ENCODE measurements around the gene PPP4R3C.
"Not testable (repeated sequence)": the region's sequence is repeated elsewhere in the genome, so short reads cannot be mapped to it uniquely, and the experiment has no call there.

Gene PPP4R3C

DNA sequence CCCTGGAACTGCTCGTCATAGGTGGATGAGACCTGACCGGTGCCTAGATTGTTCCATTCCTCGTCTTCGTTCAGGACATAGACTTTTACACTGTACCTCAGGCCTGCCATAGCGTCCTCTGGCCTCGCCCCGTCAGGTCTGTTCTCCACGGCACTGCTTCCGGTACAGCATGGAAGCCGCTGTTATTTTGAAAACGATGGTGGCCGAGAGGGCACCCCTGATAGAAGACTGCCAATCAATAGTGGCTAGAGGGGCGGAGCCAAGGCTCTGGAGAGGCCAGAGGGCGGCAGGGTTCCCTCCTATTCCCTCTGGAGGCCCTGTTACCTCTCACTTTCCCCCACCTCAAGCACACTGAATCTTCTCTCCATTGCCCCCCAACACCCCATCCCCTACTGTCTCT, at the start of gene PPP4R3C:
Gene PPP4R3C, minus strand, starts transcription at position 155 of the 400 bp plus-strand sequence. Its CDS starts 45 bp downstream, at position 110.
- no peak for DNase-seq

GRCh38 chrX:27491397-27491796, 28.3 kb upstream of the PPP4R3C start:
- no peak for DNase-seq

DNA sequence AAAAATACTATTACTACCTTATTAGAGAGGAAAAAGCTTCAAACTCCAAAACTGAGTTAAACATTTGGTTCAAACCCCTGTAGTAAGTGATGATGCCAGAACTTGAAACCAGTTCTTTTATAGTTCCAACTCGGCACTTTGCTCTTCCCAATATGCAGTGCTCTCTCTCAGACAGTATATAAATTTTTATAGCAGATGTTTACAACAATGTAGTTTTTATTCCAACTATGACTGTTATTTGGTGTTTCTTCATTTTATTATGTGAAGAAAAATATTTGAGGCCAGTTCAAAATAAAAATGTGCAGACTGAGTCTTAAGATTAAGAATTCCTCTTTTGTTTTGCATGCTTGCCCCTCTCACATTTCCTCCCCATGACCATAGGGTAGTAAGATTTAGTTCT, 2.9 kb upstream of the PPP4R3C start:
- DNase-seq: no peak

- DNase-seq: no peak
Measured at GRCh38 chrX:27465036-27465435, 1.9 kb upstream of the PPP4R3C start.

- not testable (repeated sequence) for DNase-seq
Measured at GRCh38 chrX:27459129-27459528, 4.0 kb downstream of the PPP4R3C start.

DNA sequence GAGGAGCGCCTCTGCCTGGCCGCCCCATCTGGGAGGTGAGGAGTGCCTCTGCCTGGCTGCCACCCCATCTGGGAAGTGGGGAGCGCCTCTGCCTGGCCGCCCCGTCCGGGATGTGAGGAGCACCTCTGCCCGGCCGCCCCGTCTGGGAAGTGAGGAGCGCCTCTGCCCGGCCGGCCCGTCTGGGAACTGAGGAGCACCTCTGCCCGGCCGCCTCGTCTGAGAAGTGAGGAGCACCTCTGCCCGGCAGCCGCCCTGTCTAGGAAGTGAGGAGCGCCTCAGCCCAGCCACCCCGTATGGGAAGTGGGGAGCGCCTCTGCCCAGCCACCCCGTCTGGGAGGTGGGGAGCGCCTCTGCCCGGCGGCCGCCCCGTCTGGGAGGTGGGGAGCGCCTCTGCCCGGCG, 4.6 kb downstream of the PPP4R3C start:
- DNase-seq: not testable (repeated sequence)

- DNase-seq: no peak
Measured at GRCh38 chrX:27451324-27451723, 11.8 kb downstream of the PPP4R3C start.

DNA sequence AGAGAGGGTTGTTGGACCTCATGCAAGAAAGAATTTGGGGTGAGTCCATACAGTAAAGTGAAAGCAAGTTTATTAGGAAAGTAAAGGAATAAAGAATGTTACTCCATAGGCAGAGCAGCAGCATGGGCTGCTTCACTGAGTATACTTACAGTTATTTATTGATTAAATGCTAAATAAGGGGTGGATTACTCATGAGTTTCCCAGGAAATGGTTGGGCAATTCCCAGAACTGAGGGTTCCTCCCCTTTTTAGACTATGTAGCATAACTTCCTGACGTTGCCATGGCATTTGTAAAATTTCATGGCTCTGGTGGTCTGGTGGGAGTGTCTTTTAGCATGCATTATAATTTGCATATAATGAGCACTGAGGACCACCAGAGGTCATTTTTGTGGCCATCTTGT, 16.7 kb downstream of the PPP4R3C start:
- DNase-seq: no peak

- no peak for DNase-seq
Measured at GRCh38 chrX:27445438-27445837, 17.7 kb downstream of the PPP4R3C start.

DNA sequence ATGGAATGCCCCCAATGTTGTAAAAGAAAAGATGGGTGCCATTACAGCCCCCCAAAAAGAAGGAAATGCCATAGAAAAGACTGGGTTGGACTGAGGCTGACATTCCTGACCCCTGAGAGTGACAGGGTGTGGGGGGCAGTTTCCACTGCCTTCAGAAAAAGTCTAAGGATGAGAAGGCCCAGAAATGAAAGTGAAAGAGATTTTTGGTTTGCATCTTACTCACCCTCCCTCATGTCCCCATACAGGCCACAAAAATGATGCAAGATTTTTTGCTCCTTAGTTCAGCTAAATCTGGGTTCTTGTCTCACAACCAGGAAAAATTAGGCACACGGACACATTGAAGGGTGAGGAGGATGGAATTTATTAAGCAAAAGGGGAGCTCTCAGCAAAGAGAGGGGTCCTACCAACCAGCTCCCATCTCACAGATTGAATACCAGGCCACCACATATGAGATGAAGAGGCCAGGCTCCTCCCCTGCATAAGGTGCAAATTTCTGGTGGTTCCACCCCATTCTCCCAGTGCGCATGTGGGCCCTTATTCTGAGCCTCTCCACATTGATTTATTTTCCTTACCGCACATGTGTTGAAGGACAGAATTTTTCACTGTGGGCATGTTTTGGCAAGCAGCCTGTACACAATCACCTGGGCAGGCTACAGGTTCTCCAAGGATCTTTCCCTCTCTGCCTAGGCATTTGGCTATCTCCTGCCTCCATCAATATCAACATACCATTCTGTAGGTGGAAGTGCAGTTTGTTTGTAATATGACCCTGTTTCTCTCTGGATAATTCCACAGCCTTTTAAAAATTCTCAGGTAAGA, 18.8 kb downstream of the PPP4R3C start:
- DNase-seq: no peak

DNA sequence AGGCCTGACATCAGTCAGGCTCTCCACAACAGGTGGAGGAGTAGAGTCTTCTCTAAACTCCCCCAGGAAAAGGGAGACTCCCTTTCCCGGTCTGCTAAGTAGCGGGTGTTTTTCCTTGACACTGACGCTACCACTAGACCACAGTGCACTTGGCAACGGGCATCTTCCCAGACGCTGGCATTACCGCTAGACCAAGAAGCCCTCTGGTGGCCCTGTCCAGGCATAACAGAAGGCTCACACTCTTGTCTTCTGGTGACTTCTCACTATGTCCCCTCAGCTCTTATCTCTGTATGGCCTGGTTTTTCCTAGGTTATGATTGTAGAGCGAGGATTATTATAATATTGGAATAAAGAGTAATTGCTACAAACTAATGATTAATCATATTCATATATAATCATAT, 20.7 kb downstream of the PPP4R3C start:
- DNase-seq: not testable (repeated sequence)

DNA sequence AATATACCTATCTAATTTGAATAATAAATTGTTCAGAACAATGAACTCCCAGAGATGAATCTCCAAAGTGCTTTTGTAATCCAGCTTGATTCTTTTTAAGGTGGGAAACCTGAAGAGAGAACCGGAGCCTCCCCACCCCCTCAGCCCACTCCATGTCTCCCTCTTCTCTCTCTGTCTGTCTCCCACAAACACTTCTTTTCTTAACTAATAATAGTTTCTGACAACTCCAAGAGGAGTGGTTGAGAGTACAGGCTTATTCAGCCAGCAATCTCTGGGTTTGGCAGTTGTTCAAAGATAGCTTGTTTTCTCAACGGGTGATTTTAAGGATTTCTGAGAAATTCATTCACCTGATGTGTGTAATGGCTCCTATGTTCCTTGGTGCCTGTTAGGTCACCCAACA, 23.4 kb downstream of the PPP4R3C start:
- no peak for DNase-seq

DNA sequence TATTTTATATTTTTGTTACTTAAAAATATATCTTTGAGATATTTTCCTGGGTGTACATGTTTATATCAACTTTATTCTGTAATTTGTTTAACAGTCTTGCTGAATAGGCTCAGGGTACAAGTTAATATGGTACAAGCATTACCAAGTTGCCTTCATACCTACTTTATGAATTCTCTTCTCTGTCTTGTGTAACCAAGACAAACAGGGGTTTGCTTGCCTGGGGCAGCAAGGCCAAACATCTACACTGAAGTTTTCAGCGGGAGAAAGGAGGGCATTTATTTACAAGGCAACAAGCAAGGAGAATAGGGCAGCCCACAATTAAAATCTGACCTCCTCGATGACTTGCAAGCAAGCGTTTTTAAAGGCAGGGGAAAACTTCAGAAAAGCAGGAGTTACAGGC, 24.2 kb downstream of the PPP4R3C start:
- DNase-seq: no peak

GRCh38 chrX:27435031-27435430, 28.1 kb downstream of the PPP4R3C start:
- no peak for DNase-seq
